HL-60 (cell line): Measurements from ENCODE around the gene NPTX2.

Experiments
- GABPA ChIP-seq: IDR thresholded peaks from 2 replicates; pipeline ENCODE4 v1.6.1; 2012; ENCODE audit warnings: low read depth
- POLR2AphosphoS5 ChIP-seq: IDR thresholded peaks from 2 replicates; pipeline ENCODE4 v1.6.1; 2012; ENCODE audit warnings: low read depth
- SPI1 ChIP-seq: IDR thresholded peaks from 2 replicates; pipeline ENCODE4 v1.6.1; 2012; ENCODE audit warnings: low read depth, mild to moderate bottlenecking, borderline replicate concordance
- TF ChIP-seq, protein P1 (sequence below): IDR thresholded peaks from one replicate; pipeline ENCODE4 v1.5.1; 2011; ENCODE audit warnings: low read length, control low read depth, inconsistent platforms; ENCODE audit not compliant: insufficient read depth
- TF ChIP-seq, protein P2 (sequence below): IDR thresholded peaks from 2 replicates; pipeline ENCODE4 v1.6.1; 2012; ENCODE audit warnings: low read depth; ENCODE audit not compliant: insufficient replicate concordance

DNA sequence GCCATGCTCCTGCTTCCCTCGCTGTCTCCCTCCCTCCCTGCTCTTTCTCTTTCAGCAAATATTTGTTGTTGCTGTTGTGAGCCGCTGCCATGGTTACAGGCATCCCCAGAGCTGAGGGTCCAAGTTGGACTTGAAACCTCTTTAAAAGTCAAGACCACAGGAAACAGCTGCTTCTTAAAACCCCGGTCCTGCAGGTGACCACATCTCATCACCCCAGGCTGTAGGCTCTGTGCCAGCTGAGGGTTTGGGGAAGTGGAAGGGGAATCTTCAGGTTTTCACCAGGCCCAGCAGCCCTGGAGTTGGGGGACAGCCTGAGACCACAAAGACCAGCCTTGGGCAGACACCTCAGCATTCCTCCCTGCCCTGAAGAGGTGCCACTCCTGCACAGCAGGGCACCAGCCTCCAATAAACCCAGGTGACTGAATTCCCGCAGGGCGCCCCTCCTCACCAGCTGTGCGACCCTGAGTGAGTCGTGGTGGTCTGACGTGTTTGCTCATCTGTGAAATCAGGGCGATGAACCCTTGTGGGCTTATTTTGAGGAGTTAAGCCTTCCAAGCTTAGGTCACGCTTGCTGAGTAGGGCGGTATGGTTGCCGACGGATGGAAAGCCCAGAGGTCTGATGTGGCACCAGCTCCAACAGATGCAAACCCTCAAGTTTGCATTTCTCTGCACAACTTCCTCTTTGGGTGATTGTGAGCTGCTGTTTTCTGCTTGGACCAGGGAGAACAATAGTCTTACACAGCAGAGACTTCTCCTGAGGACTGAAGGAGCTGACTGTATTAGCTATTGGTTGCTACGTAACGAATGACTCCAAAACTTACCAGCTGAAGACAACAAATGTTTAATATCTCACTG is 24.8 kb downstream of the NPTX2 start:
- TF ChIP-seq, protein P1, sequence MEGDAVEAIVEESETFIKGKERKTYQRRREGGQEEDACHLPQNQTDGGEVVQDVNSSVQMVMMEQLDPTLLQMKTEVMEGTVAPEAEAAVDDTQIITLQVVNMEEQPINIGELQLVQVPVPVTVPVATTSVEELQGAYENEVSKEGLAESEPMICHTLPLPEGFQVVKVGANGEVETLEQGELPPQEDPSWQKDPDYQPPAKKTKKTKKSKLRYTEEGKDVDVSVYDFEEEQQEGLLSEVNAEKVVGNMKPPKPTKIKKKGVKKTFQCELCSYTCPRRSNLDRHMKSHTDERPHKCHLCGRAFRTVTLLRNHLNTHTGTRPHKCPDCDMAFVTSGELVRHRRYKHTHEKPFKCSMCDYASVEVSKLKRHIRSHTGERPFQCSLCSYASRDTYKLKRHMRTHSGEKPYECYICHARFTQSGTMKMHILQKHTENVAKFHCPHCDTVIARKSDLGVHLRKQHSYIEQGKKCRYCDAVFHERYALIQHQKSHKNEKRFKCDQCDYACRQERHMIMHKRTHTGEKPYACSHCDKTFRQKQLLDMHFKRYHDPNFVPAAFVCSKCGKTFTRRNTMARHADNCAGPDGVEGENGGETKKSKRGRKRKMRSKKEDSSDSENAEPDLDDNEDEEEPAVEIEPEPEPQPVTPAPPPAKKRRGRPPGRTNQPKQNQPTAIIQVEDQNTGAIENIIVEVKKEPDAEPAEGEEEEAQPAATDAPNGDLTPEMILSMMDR: no peak
- TF ChIP-seq SPI1 (peak; percentile 86), POLR2AphosphoS5 (peak; percentile 78), GABPA (no peak)
- TF ChIP-seq, protein P2, sequence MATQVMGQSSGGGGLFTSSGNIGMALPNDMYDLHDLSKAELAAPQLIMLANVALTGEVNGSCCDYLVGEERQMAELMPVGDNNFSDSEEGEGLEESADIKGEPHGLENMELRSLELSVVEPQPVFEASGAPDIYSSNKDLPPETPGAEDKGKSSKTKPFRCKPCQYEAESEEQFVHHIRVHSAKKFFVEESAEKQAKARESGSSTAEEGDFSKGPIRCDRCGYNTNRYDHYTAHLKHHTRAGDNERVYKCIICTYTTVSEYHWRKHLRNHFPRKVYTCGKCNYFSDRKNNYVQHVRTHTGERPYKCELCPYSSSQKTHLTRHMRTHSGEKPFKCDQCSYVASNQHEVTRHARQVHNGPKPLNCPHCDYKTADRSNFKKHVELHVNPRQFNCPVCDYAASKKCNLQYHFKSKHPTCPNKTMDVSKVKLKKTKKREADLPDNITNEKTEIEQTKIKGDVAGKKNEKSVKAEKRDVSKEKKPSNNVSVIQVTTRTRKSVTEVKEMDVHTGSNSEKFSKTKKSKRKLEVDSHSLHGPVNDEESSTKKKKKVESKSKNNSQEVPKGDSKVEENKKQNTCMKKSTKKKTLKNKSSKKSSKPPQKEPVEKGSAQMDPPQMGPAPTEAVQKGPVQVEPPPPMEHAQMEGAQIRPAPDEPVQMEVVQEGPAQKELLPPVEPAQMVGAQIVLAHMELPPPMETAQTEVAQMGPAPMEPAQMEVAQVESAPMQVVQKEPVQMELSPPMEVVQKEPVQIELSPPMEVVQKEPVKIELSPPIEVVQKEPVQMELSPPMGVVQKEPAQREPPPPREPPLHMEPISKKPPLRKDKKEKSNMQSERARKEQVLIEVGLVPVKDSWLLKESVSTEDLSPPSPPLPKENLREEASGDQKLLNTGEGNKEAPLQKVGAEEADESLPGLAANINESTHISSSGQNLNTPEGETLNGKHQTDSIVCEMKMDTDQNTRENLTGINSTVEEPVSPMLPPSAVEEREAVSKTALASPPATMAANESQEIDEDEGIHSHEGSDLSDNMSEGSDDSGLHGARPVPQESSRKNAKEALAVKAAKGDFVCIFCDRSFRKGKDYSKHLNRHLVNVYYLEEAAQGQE: no peak
